SK-N-SH (cell line): Measurements from ENCODE around the gene VPS16. TPM values are rescaled to one million over a fixed set of nuclear protein-coding genes. Genes with fewer than 3 reads are reported as not detected.

ENCODE experiments used
- polyA plus RNA-seq, 3 experiments: library from polyadenylated mRNA; depleted of rRNA; stranded (reverse); fragments of >200 nt; gene quantifications; 2 replicates each; pipeline ENCODE4 v1.2.3, GENCODE V29; 2012

VPS16 gene
- polyA plus RNA-seq, 1 of the 3 experiments (the other 2 are of a cell fraction) = 62.0 TPM

Other genes starting within 250 kb of the VPS16 start
- 158 and 218 TPM in 2 replicates for gene NOP56, start 188.1 kb upstream of the VPS16 start, polyA plus RNA-seq (2012; rRNA removed)
- gene IDH3B, start 176.5 kb upstream of the VPS16 start, polyA plus RNA-seq (2012; rRNA removed) = 233 and 268 TPM in 2 replicates
- 15.9 and 20.6 TPM in 2 replicates for gene EBF4, start 148.0 kb upstream of the VPS16 start, polyA plus RNA-seq (2012; rRNA removed)
- gene CPXM1, start 40.1 kb upstream of the VPS16 start, polyA plus RNA-seq (2012; rRNA removed) = 58.3 and 99.9 TPM in 2 replicates
- 1.1 and 1.2 TPM in 2 replicates for gene C20orf141, start 25.8 kb upstream of the VPS16 start, polyA plus RNA-seq (2012; rRNA removed)
- 0.02 and 0.10 TPM in 2 replicates for gene TMEM239, start 24.4 kb upstream of the VPS16 start, polyA plus RNA-seq (2012; rRNA removed)
- 65.2 and 73.6 TPM in 2 replicates for gene PCED1A, start 90 bp upstream of the VPS16 start, polyA plus RNA-seq (2012; rRNA removed)
- 47.6 and 55.4 TPM in 2 replicates for gene PTPRA, start 32.7 kb downstream of the VPS16 start, polyA plus RNA-seq (2012; rRNA removed)
- 0.31 and 0.58 TPM in 2 replicates for gene GNRH2, start 202.9 kb downstream of the VPS16 start, polyA plus RNA-seq (2012; rRNA removed)
- gene MRPS26, start 205.3 kb downstream of the VPS16 start, polyA plus RNA-seq (2012; rRNA removed) = 114 and 152 TPM in 2 replicates
- gene OXT, start 230.9 kb downstream of the VPS16 start, polyA plus RNA-seq (2012; rRNA removed) = not detected in 2 replicates
- not detected in 2 replicates for gene AVP, start 244.0 kb downstream of the VPS16 start, polyA plus RNA-seq (2012; rRNA removed)